ENCODE results near the gene DLD. TPM values are rescaled to one million over a fixed set of nuclear protein-coding genes. Genes with fewer than 3 reads are reported as not detected.
"Not testable (repeated sequence)": the region's sequence is repeated elsewhere in the genome, so short reads cannot be mapped to it uniquely, and the experiment has no call there.

The DLD gene
- total RNA-seq, 1 donor from 2014 or later: 299 TPM

DNA sequence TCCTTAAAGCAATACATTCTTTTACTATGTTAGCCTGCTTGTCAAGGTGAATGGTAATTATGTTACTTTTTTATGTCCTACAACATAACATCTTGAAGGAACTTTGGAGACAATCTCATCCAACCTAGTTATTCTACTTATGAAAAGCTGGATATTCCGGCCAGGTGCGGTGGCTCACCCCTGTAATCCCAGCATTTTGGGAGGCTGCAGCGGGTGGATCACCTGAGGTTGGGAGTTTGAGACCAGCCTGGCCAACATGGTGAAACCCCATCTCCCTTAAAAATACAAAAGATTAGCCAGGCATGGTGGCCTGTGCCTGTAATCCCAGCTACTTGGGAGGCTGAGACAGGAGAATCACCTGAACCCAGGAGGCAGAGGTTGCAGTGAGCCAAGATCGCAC lies 66.0 kb downstream of the DLD start:
- intact Hi-C loops (cut with DNase I): not testable (repeated sequence)

DNA sequence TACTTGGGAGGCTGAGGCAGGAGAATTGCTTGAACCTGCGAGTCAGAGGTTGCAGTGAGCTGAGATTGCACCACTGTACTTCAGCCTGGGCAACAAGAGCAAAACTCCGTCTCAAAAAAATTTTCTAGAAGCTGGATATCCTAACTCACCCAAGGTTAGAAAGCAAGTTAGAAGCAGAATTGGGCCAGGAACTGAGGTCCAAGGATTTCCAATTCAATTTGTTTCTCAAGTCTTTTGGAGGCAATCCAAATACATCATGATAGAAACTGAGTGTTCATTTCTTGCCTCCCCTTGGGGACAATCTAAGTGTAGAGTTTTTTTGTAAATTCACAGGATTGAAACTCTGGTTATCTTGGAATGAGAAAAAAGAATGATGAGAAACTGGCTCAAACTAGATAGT lies 66.5 kb downstream of the DLD start:
- intact Hi-C loops (cut with DNase I): no loop called here
- DNase-seq (ENCODE audit: low spot score): no peak

More for the DNA sequence above, 66.0 kb downstream of the DLD start:
- DNase-seq (ENCODE audit: low spot score): not testable (repeated sequence)

DNA sequence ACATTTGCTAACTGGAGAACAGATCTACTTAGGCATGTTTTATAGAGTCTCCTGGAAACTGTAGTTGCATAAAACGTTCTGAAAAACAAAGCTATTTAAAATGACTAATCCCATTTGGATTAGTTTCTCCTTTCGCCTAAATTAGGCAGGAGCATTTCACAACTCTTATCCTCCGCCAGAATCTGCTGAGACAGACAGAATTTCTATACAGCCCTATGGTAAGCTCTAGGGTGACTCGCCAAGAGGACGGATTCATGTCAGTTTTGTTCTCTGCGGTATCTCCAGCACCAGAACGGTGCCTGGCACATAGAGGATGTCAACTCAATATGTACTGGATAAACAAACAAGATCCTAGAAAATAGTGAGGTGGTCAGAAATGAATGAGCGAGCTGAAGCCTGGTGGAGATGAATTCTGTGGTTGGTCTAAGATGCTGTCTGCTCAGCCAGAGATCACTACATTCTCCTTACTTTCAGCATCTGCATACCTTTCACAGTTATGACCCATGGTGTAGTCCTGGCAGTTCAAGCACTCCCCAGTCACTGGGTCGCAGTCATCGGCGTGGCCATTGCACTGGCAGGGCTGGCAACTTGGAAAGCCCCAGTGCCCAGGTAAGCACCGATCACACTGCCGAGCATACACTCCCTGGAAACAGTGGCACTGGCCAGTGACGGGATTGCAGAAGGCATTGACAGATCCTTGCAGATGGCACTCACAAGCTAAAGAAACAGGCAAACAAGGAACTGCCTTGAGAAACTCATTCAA lies 68.0 kb downstream of the DLD start:
- DNase-seq (ENCODE audit: low spot score): no peak
- intact Hi-C loops (cut with DNase I): no loop called here

DNA sequence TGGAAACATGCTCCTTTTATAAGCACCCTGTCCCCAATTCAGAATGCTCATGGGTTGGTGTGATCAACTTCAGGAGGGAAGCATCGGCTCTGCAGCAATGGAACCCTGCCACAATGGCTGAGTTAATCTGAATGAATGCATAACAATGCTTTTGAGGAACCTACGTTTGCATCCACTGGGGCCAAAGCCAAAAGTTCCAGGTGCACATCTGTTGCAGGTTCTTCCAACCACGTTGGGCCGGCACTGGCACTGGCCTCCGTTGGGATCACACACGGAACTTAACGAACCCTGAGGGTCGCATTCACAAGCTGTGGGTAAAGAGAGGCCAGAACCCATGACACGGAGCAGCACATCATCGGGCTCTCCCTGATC lies 68.5 kb downstream of the DLD start:
- intact Hi-C loops (cut with DNase I): no loop called here
- DNase-seq (ENCODE audit: low spot score): no peak

GRCh38 chr7:107960272-107960671 lies 69.3 kb downstream of the DLD start:
- intact Hi-C loops (cut with DNase I): no loop called here
- no peak for DNase-seq (ENCODE audit: low spot score)

- no peak for DNase-seq (ENCODE audit: low spot score)
- intact Hi-C loops (cut with DNase I): no loop called here
These were observed 70.4 kb downstream of the DLD start for GRCh38 chr7:107961405-107961804.

DNA sequence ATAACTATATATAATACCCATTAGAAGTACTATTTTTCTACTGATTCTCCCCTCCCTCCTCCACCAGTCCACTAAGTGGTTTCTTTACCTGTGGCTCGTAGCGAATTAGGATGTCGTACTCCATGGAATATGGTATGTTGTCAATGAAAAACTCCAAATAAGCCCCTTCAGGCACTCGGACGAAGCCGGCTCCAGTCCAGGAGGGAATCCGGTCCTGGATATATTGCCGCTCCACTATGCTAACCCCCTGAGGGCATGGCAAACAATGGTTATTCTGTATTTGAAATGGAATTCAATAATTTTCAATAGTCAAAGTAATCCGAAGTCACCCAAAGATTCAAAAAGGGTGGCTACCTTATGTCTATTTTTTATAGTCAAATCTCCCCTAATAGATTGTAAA lies 71.8 kb downstream of the DLD start:
- intact Hi-C loops (cut with DNase I): no loop called here
- DNase-seq (ENCODE audit: low spot score): no peak

- intact Hi-C loops (cut with DNase I): no loop called here
- DNase-seq (ENCODE audit: low spot score): no peak
These were observed 73.5 kb downstream of the DLD start for GRCh38 chr7:107964510-107964909.

DNA sequence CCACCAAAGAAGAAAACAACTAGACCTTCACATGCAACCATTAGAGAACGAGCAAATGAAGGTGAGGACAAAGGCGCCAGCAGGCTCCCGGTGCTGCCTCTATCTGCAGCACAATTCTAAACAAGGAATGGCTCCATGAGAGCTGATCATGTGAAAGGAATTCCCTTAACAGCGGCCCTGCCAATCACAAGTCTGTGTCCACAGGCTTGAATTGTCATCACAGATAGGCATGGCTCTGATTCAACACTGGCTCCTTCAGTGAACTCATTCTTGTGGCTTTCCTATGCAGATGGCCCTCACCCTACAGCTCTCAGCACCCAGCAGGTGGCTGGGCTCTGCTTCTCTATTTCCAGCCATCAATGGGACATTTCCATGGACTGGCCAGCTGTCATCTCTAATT lies 75.7 kb downstream of the DLD start:
- intact Hi-C loops (cut with DNase I): loop anchor here (2.0 to 5.0 kb wide), 2 partner anchors 46 to 74 kb away; partner anchors contain the start of gene DLD
- DNase-seq (ENCODE audit: low spot score): peak; percentile 77

DNA sequence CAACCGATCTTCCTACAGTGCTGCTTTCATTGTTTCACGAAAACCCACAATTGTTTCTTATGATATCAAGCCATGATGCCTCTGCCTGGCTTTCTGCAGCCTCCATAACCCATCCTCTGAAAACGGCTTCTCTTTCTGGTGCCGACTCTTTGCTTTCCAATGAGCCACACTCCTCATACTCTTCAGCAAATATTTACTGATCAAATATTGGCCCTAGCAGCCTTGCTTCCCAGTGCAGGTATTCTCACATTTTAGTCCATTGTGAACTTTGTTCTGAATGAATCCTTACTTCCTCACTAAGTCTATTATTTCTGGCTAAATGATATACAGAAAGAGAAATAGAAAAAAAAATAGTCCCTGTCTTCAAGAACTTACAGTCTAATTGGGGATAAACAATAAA lies 76.4 kb downstream of the DLD start:
- intact Hi-C loops (cut with DNase I): loop anchor here (2.0 to 5.0 kb wide), 2 partner anchors 45 to 75 kb away; partner anchors contain the start of gene DLD
- no peak for DNase-seq (ENCODE audit: low spot score)

- no peak for DNase-seq (ENCODE audit: low spot score)
- intact Hi-C loops (cut with DNase I): loop anchor here (5.0 kb wide), 1 partner anchor 76 kb away; the partner anchor contains the start of gene DLD
These were observed 77.5 kb downstream of the DLD start for GRCh38 chr7:107968449-107968848.

DNA sequence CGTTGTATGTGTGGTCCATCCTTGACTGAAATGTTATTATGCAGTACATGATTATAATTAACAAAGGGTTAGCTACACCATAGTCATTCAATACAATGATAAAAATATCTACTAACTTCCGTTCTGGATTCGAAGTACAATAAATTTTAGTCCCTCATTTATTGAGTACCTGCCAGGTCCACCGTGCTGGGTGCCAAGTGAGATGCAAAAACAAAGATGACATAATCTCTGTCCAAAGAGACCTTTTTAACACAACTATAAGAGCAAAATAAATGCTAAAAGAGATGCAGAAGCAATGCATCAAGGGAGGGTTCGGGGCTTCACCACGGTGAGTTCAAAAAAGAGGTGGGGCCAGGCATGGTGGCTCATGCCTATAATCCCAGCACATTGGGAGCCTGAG lies 78.9 kb downstream of the DLD start:
- intact Hi-C loops (cut with DNase I): loop anchor here (5.0 kb wide), 1 partner anchor 78 kb away; the partner anchor contains the start of gene DLD
- no peak for DNase-seq (ENCODE audit: low spot score)

Other genes with a start within 250 kb of the DLD start
- gene SLC26A4, start 230.4 kb upstream of the DLD start, total RNA-seq: 1.5 TPM
- 24.1 TPM for gene CBLL1, start 147.0 kb upstream of the DLD start, total RNA-seq
- gene SLC26A3, start 88.0 kb upstream of the DLD start, total RNA-seq: not detected
- 55.1 TPM for gene LAMB1, start 112.0 kb downstream of the DLD start, total RNA-seq
- gene LAMB4, start 239.2 kb downstream of the DLD start, total RNA-seq: 0.05 TPM